ENCODE measurements around the gene CTNND2.

CTNND2 gene

GRCh38 chr5:11595045-11595444 lies 309.2 kb downstream of the CTNND2 start:
- peak; percentile 84 for DNase-seq (ENCODE audit: low spot score)

GRCh38 chr5:11594021-11594420 lies 310.2 kb downstream of the CTNND2 start:
- no peak for DNase-seq (ENCODE audit: low spot score)

- DNase-seq (ENCODE audit: low spot score), result no peak
Observed at GRCh38 chr5:11590475-11590874, 313.8 kb downstream of the CTNND2 start.

GRCh38 chr5:11588803-11589202 lies 315.4 kb downstream of the CTNND2 start:
- peak; percentile 89 for DNase-seq (ENCODE audit: low spot score)

GRCh38 chr5:11584017-11584416 lies 320.2 kb downstream of the CTNND2 start:
- no peak for DNase-seq (ENCODE audit: low spot score)

DNA sequence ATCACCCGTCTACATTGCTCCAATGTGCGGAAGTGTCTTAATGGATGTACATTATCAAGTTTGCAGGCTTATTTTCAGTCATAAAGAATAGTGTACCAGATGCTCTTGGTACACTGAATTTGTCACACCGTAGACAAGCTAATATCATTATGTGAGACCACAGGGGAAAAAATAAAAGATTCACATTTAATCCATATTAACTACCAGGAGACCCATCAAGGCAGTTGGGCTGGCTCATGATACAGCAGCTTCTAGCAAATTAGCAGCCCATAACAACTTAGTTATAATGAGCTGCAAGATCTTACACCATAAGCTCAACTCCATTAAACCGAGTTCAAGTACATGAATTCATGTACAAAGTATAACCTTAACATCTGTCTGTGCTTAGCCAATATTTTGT lies 324.9 kb downstream of the CTNND2 start:
- DNase-seq (ENCODE audit: low spot score), result no peak

DNA sequence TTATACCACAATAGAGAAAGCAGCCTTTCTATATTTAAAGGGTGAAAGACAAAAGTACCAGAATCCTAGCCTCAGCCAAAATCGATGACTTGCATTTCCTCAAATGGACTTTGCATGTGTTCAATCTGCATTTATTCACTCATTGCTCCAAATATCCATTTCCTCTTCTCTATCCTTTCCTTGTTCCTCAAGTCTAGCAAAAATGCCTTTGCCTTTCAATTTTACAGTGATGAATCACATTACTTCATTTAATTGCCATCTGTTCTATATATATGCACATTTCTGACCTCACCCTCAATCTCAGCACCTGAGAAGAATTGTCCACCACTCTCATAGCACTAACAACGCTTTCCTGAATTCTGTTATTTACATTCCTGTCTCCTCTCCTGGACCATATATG lies 329.5 kb downstream of the CTNND2 start:
- DNase-seq (ENCODE audit: low spot score), result no peak

- no peak for DNase-seq (ENCODE audit: low spot score)
Observed at GRCh38 chr5:11573140-11573992, 330.9 kb downstream of the CTNND2 start.

GRCh38 chr5:11564706-11565105 lies 339.5 kb downstream of the CTNND2 start:
- peak; percentile 95 for DNase-seq (ENCODE audit: low spot score)

GRCh38 chr5:11563822-11564221 lies 340.4 kb downstream of the CTNND2 start:
- no peak for DNase-seq (ENCODE audit: low spot score)

GRCh38 chr5:11560915-11561697 lies 343.1 kb downstream of the CTNND2 start:
- DNase-seq (ENCODE audit: low spot score), result no peak

- DNase-seq (ENCODE audit: low spot score), result no peak
Observed at GRCh38 chr5:11557063-11557462, 347.2 kb downstream of the CTNND2 start.

- peak; percentile 56 for DNase-seq (ENCODE audit: low spot score)
Observed at GRCh38 chr5:11555171-11555570, 349.1 kb downstream of the CTNND2 start.

- DNase-seq (ENCODE audit: low spot score), result no peak
Observed at GRCh38 chr5:11547730-11548129, 356.5 kb downstream of the CTNND2 start.

- DNase-seq (ENCODE audit: low spot score), result no peak
Observed at GRCh38 chr5:11547140-11547539, 357.1 kb downstream of the CTNND2 start.

- no peak for DNase-seq (ENCODE audit: low spot score)
Observed at GRCh38 chr5:11540112-11540511, 364.1 kb downstream of the CTNND2 start.

DNA sequence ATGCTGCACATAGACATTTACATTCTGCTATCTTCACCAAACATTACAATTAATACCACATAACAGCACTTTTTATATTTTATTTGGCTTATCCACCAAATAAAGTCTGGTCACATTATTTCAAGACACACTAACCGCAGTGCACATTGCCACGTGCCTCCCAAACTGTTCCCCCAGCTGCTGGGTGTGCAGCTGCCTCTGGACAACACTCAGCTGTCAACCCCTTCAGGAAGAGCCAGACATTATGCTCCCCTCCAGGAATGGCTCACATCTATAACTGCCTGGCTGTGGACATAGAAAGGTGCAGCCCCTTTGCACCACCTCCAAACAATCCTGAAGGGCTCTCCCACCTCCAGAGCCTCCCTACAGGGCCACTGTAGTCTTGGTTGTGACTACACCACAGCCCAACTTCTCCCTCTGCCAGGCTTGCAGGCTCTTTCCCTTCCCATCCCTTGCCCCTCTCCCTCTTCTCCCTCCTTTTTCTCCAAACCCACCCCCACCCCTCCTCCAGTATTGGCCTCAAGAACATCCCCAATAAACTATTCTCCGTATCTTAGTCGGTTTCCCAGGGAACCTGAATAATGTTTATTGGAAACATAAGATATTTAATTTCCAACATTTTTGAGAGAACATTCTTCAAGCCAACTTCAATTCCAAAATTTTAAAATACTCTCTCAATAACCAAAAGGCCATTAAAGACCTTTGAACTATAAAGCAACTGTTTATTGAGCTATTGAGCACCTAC lies 372.3 kb downstream of the CTNND2 start:
- no peak for DNase-seq (ENCODE audit: low spot score)

DNA sequence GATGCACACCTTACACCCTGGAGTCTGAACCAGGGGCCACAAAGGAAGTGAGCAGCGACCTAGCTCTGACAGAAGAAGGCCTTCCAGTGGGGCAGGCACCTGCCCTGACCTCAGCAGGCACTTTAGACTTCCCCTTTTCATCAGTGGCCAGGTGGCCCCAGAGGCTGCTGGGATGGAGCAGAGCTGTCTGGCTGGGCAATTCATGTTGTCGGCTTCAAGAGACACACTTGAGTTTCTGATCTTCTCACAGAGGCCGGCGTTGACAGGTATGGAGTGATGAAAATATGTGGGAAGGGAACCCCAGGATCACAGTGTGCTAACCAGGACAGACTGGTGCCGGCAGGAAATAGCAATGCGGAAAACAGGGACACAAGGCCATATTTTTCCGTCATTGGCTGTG lies 375.5 kb downstream of the CTNND2 start:
- no peak for DNase-seq (ENCODE audit: low spot score)

GRCh38 chr5:11527652-11528349 lies 376.4 kb downstream of the CTNND2 start:
- no peak for DNase-seq (ENCODE audit: low spot score)

GRCh38 chr5:11525020-11525419 lies 379.2 kb downstream of the CTNND2 start:
- no peak for DNase-seq (ENCODE audit: low spot score)

DNA sequence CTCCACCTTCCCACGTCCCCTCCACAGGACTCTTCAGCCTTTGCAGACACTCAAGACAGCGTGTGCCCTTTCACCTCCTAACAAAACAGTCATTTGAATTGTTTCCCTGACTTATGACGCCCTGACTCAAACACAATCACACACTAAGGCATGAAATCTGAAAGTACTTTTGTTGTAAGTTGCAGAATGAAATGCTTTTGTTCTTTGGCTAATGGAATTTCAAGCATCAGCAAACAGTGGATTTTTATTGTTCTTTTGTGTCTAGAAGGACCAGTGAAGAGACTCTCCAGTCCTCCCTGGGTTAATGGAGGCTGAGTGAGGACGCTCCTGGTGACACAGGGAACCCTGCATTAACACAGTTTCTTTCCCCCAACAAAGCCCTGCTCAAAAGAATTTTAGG lies 380.1 kb downstream of the CTNND2 start:
- peak; percentile 93 for DNase-seq (ENCODE audit: low spot score)

DNA sequence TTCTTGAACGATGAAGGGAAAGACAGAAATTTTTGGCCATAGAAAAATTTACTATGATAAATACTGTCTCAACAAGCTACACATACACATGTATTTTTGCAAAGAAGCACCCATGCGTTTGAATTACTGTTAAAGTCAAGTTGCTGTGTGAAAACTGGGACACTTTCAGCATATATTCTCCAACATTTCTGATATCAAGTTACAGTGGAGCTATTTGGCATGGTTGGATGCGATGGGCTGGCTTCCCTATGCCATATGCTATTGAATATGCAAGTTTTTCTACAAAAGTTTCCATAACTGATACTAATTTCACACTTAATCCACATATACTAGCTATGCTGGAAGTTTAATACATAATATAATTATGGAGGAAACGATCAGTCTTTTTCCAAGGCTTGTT lies 381.4 kb downstream of the CTNND2 start:
- DNase-seq (ENCODE audit: low spot score), result no peak

All from globus pallidus (tissue), 1 donor.